ENCODE data around the gene TARDBP. TPM values are rescaled to one million over a fixed set of nuclear protein-coding genes. Genes with fewer than 3 reads are reported as not detected.
"Not testable (repeated sequence)": the region's sequence is repeated elsewhere in the genome, so short reads cannot be mapped to it uniquely, and the experiment has no call there.

The TARDBP gene
- total RNA-seq, 8 experiments from 2014 or later: 49.0 to 165 (median 105) TPM

DNA sequence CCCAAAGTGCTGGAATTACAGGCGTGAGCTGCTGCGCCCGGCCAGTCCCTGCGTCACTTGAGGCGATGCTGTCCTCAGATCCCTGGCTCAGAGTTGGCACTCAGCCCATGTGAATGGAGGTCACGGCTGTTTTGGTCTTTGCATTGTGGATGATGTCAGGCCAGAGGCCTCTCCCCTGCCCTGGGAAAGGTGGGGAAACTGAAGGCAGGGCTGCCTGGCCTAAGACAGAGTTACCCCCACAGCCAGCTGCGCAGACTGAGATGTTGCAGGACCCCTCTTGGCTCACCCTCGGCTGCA is 33.8 kb downstream of the TARDBP start:
- 80 to 97% (median 93%) methylated on average over 1 to 8 of the region's 8 CpGs; no CpG with 5 or more reads in 7 of the 10 experiments for WGBS, 10 experiments
- ATAC-seq (replicated peaks in 6 of 8): peak in 1 of 8 experiments; percentile 4
- no peak overlapping the region for H3K4me3 ChIP-seq
- H3K27ac ChIP-seq: no peak overlapping the region
- in situ Hi-C loops (cut with MboI; ENCODE audit: low pct_unique_long_range_greater_than_20kb in 2 of 9, low sequenced_read_pairs in 9 of 9, unreplicated experiment in 9 of 9): loop anchor here in 4 of 9 experiments (25.0 kb wide), 1 partner anchor 591 kb away; no protein-coding TSS in a partner anchor
- peaks cover 0 to 3% of the 10 kb centered on the region in 2 donors for H3K4me1 ChIP-seq (replicated peaks in 1 of 2)

- peaks cover 0 to 3% of the 10 kb centered on the region in 2 donors for H3K4me1 ChIP-seq (replicated peaks in 1 of 2)
- no peak within 1 kb of the TSS for H3K27ac ChIP-seq
- WGBS, 10 experiments: 63 to 100% (median 94%) methylated on average over 2 to 14 of the region's 28 CpGs; no CpG with 5 or more reads in 3 of the 10 experiments
- ATAC-seq (replicated peaks in 6 of 8): peak in 5 of 8 experiments; percentile 3 to 25 (median 12)
- H3K4me3 ChIP-seq: no peak within 1 kb of the TSS
- in situ Hi-C loops (cut with MboI; ENCODE audit: low pct_unique_long_range_greater_than_20kb in 2 of 9, low sequenced_read_pairs in 9 of 9, unreplicated experiment in 9 of 9): loop anchor here in 4 of 9 experiments (25.0 kb wide), 1 partner anchor 591 kb away; no protein-coding TSS in a partner anchor
Observed at GRCh38 chr1:11046625-11047365, 34.3 kb downstream of the TARDBP start, which contains the start of gene MASP2. TSS of gene MASP2 (minus strand) at chr1:11047239. CDS start at chr1:11047207, 32 bp downstream.

GRCh38 chr1:11051121-11051520 is 38.7 kb downstream of the TARDBP start:
- H3K27ac ChIP-seq; in situ Hi-C loops (cut with MboI; ENCODE audit: low pct_unique_long_range_greater_than_20kb in 2 of 9, low sequenced_read_pairs in 9 of 9, unreplicated experiment in 9 of 9); H3K4me3 ChIP-seq; ATAC-seq (replicated peaks in 6 of 8): not testable (repeated sequence)
- H3K4me1 ChIP-seq (replicated peaks in 1 of 2): peaks cover 10 to 14% of the 10 kb centered on the region in 2 donors
- WGBS, 10 experiments: 60 to 94% (median 90%) methylated on average over 2 to 10 of the region's 10 CpGs

GRCh38 chr1:11051781-11052511 is 39.5 kb downstream of the TARDBP start:
- Histone ChIP-seq H3K27ac (no peak overlapping the region), H3K4me1 (replicated peaks in 1 of 2) (peaks cover 10 to 14% of the 10 kb centered on the region in 2 donors), H3K4me3 (no peak overlapping the region)
- in situ Hi-C loops (cut with MboI; ENCODE audit: low pct_unique_long_range_greater_than_20kb in 2 of 9, low sequenced_read_pairs in 9 of 9, unreplicated experiment in 9 of 9): no loop called here
- WGBS, 10 experiments: 6 to 85% (median 45%) methylated on average over 5 to 15 of the region's 19 CpGs; no CpG with 5 or more reads in 2 of the 10 experiments
- peak in 4 of 8 experiments; percentile 13 to 56 (median 54) for ATAC-seq (replicated peaks in 6 of 8)

GRCh38 chr1:11052839-11053757 is 40.6 kb downstream of the TARDBP start:
- ATAC-seq (replicated peaks in 6 of 8): peak; percentile 9 to 66 (median 30)
- H3K4me1 ChIP-seq (replicated peaks in 1 of 2): peaks cover 10 to 14% of the 10 kb centered on the region in 2 donors
- H3K4me3 ChIP-seq: no peak overlapping the region
- in situ Hi-C loops (cut with MboI; ENCODE audit: low pct_unique_long_range_greater_than_20kb in 2 of 9, low sequenced_read_pairs in 9 of 9, unreplicated experiment in 9 of 9): no loop called here
- 0 to 90% (median 41%) methylated on average over 1 to 17 of the region's 29 CpGs; no CpG with 5 or more reads in 2 of the 10 experiments for WGBS, 10 experiments
- H3K27ac ChIP-seq: no peak overlapping the region

GRCh38 chr1:11053758-11054137 is 41.3 kb downstream of the TARDBP start:
- no peak overlapping the region for H3K4me3 ChIP-seq
- H3K4me1 ChIP-seq (replicated peaks in 1 of 2): peaks cover 13 to 17% of the 10 kb centered on the region in 2 donors
- 58 to 100% (median 71%) methylated on average over 1 to 7 of the region's 10 CpGs; no CpG with 5 or more reads in 7 of the 10 experiments for WGBS, 10 experiments
- H3K27ac ChIP-seq: no peak overlapping the region
- in situ Hi-C loops (cut with MboI; ENCODE audit: low pct_unique_long_range_greater_than_20kb in 2 of 9, low sequenced_read_pairs in 9 of 9, unreplicated experiment in 9 of 9): no loop called here
- peak; percentile 1 to 36 (median 20) for ATAC-seq (replicated peaks in 6 of 8)

DNA sequence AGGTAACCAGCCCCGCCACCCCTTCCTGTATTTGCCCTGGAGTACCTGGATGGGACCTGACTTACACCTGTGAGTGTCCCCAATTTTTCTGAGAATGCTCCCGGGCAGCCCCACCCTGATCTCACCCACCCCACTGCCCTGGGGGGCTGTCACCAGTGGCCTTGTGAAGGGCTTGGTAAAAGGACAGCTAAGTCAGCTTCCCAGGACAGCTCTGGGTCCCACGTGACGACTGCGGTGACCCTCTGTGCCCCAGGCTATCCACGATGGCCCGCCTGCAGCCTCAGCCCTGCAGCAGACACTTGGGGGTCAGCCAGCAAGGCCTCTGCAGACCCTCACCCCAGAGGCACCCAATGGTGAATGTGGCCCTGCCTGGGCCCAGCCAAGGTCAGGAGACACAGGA is 41.7 kb downstream of the TARDBP start:
- peak in 4 of 8 experiments; percentile 2 to 11 (median 2) for ATAC-seq (replicated peaks in 6 of 8)
- Histone ChIP-seq H3K4me3 (no peak overlapping the region), H3K4me1 (replicated peaks in 1 of 2) (peaks cover 16 to 20% of the 10 kb centered on the region in 2 donors), H3K27ac (no peak overlapping the region)
- WGBS, 10 experiments: 90 to 100% (median 93%) methylated on average over 1 to 6 of the region's 7 CpGs; no CpG with 5 or more reads in 7 of the 10 experiments
- in situ Hi-C loops (cut with MboI; ENCODE audit: low pct_unique_long_range_greater_than_20kb in 2 of 9, low sequenced_read_pairs in 9 of 9, unreplicated experiment in 9 of 9): no loop called here

DNA sequence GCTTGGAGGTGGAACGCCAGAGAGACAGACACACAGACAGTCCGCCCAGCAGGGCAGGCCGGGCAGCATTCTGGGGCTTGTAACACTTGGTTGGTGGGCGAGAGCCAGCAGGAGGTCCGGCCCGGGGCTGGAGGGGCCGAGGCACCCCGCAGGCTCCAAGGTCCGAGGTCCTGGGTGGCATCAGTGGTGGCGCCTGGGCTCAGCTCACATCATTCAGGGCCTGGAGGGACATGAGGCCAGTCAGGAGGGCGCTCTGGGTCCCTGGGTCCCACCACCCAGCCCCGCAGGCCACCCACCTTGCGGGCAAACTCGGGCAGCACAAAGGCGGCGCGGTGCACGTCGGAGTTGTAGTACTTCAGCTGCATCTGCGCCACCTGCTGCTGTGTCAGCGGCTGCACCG is 42.2 kb downstream of the TARDBP start:
- WGBS, 10 experiments: 80 to 88% (median 83%) methylated on average over 1 to 9 of the region's 22 CpGs; no CpG with 5 or more reads in 7 of the 10 experiments
- no peak for ATAC-seq (replicated peaks in 6 of 8)
- in situ Hi-C loops (cut with MboI; ENCODE audit: low pct_unique_long_range_greater_than_20kb in 2 of 9, low sequenced_read_pairs in 9 of 9, unreplicated experiment in 9 of 9): no loop called here

GRCh38 chr1:11055676-11056075 is 43.2 kb downstream of the TARDBP start:
- Histone ChIP-seq H3K4me3 (no peak overlapping the region), H3K4me1 (replicated peaks in 1 of 2) (peaks cover 16 to 20% of the 10 kb centered on the region in 2 donors), H3K27ac (no peak overlapping the region)
- in situ Hi-C loops (cut with MboI; ENCODE audit: low pct_unique_long_range_greater_than_20kb in 2 of 9, low sequenced_read_pairs in 9 of 9, unreplicated experiment in 9 of 9): no loop called here
- WGBS, 10 experiments: 80% methylated on average over 2 of the region's 12 CpGs; no CpG with 5 or more reads in 9 of the 10 experiments
- ATAC-seq (replicated peaks in 6 of 8): no peak

More for the DNA sequence above, 42.2 kb downstream of the TARDBP start:
- Histone ChIP-seq H3K4me3 (no peak overlapping the region), H3K4me1 (replicated peaks in 1 of 2) (peaks cover 16 to 20% of the 10 kb centered on the region in 2 donors), H3K27ac (no peak overlapping the region)

DNA sequence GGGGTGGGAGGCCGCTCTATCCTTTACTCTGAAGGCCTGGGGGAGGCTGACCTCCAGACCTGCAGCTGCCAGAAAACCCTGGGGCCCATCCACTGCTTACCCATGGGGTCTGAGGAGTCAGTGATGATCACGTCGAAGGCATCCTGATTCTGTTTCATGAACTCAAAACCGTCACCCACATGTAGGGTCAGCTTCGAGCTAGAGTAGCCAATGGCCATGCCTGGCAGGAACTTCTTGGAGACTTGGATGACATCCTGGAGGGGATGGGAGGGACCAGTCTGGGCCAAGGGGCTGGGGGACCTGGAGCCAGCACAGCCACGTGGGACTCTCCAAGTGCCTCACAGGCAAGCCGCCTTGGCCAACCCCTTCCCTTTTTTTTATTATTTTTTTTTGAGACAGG is 44.0 kb downstream of the TARDBP start:
- Histone ChIP-seq H3K4me1 (replicated peaks in 1 of 2) (peaks cover 20 to 24% of the 10 kb centered on the region in 2 donors), H3K27ac (no peak overlapping the region), H3K4me3 (no peak overlapping the region)
- 60 to 100% (median 98%) methylated on average over 1 to 6 of the region's 7 CpGs; no CpG with 5 or more reads in 5 of the 10 experiments for WGBS, 10 experiments
- in situ Hi-C loops (cut with MboI; ENCODE audit: low pct_unique_long_range_greater_than_20kb in 2 of 9, low sequenced_read_pairs in 9 of 9, unreplicated experiment in 9 of 9): no loop called here
- no peak for ATAC-seq (replicated peaks in 6 of 8)

DNA sequence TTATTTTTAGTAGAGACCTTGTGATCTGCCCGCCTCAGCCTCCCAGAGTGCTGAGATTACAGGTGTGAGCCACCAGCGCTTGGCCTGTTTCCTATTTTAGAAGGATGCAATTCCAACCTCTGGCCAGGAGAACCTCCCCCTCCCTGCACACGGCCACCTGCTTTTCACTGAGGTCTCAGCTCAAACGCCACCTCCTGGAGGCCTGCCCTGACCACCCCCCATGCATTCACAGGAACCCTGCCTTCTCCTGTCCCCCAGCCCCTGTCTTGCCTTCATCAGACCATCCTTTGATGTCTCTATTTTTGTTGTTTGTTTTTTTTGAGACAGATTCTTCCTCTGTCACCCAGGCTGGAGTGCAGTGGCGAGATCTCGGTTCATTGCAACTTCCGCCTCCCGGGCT is 45.0 kb downstream of the TARDBP start:
- H3K4me1 ChIP-seq (replicated peaks in 1 of 2): peaks cover 18 to 21% of the 10 kb centered on the region in 2 donors
- H3K27ac ChIP-seq: no peak overlapping the region
- no peak overlapping the region for H3K4me3 ChIP-seq
- 73 to 100% (median 100%) methylated on average over 1 to 7 of the region's 8 CpGs; no CpG with 5 or more reads in 3 of the 10 experiments for WGBS, 10 experiments
- in situ Hi-C loops (cut with MboI; ENCODE audit: low pct_unique_long_range_greater_than_20kb in 2 of 9, low sequenced_read_pairs in 9 of 9, unreplicated experiment in 9 of 9): no loop called here
- no peak for ATAC-seq (replicated peaks in 6 of 8)

DNA sequence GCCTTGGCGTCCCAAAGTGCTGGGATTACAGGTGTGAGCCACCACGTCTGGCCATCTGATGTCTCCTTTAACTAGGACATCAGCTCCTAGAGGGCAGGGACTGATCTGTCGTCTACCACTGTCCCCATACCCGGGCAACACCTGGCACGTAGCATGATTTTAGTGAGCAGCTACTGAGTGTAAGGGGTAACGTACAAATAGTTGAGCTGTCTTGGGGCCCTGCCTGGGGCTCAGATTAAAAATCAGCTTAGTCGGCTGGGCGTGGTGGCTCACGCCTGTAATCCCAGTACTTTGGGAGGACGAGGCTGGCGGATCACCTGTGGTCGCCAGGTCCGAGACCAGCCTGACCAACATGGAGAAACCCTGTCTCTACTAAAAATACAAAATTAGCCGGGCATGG is 45.6 kb downstream of the TARDBP start:
- WGBS, 10 experiments: 83 to 100% (median 93%) methylated on average over 2 to 14 of the region's 14 CpGs; no CpG with 5 or more reads in 4 of the 10 experiments
- peak overlapping the region in 1 of 5 donors; percentile 86 for H3K4me3 ChIP-seq
- H3K4me1 ChIP-seq (replicated peaks in 1 of 2): peaks cover 13 to 15% of the 10 kb centered on the region in 2 donors
- ATAC-seq (replicated peaks in 6 of 8): no peak
- H3K27ac ChIP-seq: no peak overlapping the region
- in situ Hi-C loops (cut with MboI; ENCODE audit: low pct_unique_long_range_greater_than_20kb in 2 of 9, low sequenced_read_pairs in 9 of 9, unreplicated experiment in 9 of 9): no loop called here

Data from motor neuron (in vitro differentiated cells).